Lower lobe of right lung (tissue), 2 donors: ENCODE results near the gene GALNT17. TPM values are rescaled to one million over a fixed set of nuclear protein-coding genes. Genes with fewer than 3 reads are reported as not detected.
"Not testable (repeated sequence)": the region's sequence is repeated elsewhere in the genome, so short reads cannot be mapped to it uniquely, and the experiment has no call there.

Experiments used
- ATAC-seq, 2 donors: fragments of 200-7000 bp; cut with Tn5 transposase; one replicate each; pipeline ENCODE4 v1.9.1; 2020 to 2022; ENCODE audit warnings: mild to moderate bottlenecking in 2 of 2, moderate library complexity in 2 of 2
- DNase-seq: peaks from one replicate; pipeline ENCODE4 v3.0.0-alpha.2; 2020
- H3K27ac ChIP-seq: fragments of 200-600 bp; one replicate; pipeline ENCODE4 v1.8.0; 2022
- H3K27me3 ChIP-seq: fragments of 200-600 bp; one replicate; pipeline ENCODE4 v1.8.0; 2022; ENCODE audit warnings: low read depth
- H3K36me3 ChIP-seq: fragments of 200-600 bp; one replicate; pipeline ENCODE4 v1.8.0; 2022; ENCODE audit warnings: mild to moderate bottlenecking
- H3K4me1 ChIP-seq: fragments of 200-600 bp; one replicate; pipeline ENCODE4 v1.8.0; 2022
- H3K4me3 ChIP-seq: fragments of 200-600 bp; one replicate; pipeline ENCODE4 v1.8.0; 2022; ENCODE audit warnings: mild to moderate bottlenecking
- H3K9me3 ChIP-seq: fragments of 200-600 bp; one replicate; pipeline ENCODE4 v1.8.0; 2022
- intact Hi-C: fragments of 100-400 bp; cut with DNase I; formaldehyde crosslinking; loops from one replicate; pipeline ENCODE4 v1.11.0; 2022
- total RNA-seq: library from RNA; stranded (reverse); fragmentation: NEBNext Ultra II Directional; extraction: Animal tissue kit (Norgen Biotek cat#: 25700); gene quantifications from one replicate; pipeline ENCODE4 v1.2.1, GENCODE V29; 2021
- TF ChIP-seq, protein P1 (sequence below): fragments of 200-600 bp; IDR thresholded peaks from one replicate; pipeline ENCODE4 v1.8.0; 2022; ENCODE audit warnings: antibody characterized with exemption, mild to moderate bottlenecking
- donor health status: DM: no; HTN: yes; CAD: no; lungs with severe emphysema.

Gene GALNT17
- total RNA-seq, 1 donor from 2014 or later: 6.6 TPM

DNA sequence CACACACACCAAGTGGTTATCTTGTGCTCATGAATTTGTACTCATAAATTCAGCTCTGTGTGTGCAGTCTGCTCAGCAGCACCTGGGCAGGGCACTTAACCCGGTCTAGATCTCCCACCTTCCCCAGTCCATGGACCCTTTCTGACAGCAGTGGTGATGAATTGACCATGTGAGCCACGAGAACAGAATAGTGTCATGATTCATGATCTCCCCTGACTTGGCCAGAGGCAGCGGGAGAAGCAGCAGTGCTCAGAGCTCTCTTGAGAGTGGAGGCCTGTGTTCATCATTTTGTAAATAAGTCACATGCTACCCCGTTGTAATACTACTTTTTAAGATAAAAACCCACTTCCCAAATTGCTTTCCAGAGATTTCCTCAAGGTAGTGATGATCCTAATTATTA, 74.2 kb downstream of the GALNT17 start:
- intact Hi-C loops: no loop called here
- ATAC-seq: no peak
- Histone ChIP-seq H3K9me3 (peaks cover 12% of the 10 kb centered on the region), H3K4me1 (no peaks in the 10 kb centered on the region), H3K27me3 (no peaks in the 10 kb centered on the region), H3K36me3 (no peaks in the 10 kb centered on the region), H3K4me3 (no peak overlapping the region), H3K27ac (no peak overlapping the region)
- TF ChIP-seq, protein P1, sequence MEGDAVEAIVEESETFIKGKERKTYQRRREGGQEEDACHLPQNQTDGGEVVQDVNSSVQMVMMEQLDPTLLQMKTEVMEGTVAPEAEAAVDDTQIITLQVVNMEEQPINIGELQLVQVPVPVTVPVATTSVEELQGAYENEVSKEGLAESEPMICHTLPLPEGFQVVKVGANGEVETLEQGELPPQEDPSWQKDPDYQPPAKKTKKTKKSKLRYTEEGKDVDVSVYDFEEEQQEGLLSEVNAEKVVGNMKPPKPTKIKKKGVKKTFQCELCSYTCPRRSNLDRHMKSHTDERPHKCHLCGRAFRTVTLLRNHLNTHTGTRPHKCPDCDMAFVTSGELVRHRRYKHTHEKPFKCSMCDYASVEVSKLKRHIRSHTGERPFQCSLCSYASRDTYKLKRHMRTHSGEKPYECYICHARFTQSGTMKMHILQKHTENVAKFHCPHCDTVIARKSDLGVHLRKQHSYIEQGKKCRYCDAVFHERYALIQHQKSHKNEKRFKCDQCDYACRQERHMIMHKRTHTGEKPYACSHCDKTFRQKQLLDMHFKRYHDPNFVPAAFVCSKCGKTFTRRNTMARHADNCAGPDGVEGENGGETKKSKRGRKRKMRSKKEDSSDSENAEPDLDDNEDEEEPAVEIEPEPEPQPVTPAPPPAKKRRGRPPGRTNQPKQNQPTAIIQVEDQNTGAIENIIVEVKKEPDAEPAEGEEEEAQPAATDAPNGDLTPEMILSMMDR: no peak
- DNase-seq: no peak

DNA sequence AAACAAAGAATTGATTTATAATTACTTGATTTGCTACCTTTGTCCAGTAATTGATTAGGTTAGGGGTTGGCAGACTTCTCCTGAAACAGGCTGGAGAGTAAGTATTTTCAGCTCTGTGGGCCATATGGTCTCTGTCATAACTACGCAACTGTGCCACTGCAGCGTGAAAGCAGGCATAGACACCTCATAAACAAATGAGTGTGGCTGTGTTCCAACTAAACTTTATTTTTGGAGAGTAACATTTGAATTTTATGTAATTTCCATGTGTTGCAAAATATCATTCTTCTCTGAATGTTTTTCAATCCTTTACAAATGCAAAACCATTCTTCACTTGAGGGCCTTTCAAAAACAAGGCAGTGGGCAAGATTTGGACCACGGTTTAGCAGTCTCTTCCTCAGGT, 76.9 kb downstream of the GALNT17 start:
- Histone ChIP-seq H3K27ac (no peak overlapping the region), H3K9me3 (peaks cover 7% of the 10 kb centered on the region), H3K4me1 (no peaks in the 10 kb centered on the region), H3K36me3 (no peaks in the 10 kb centered on the region), H3K27me3 (no peaks in the 10 kb centered on the region), H3K4me3 (no peak overlapping the region)
- TF ChIP-seq, protein P1: no peak
- ATAC-seq (no peak), DNase-seq (no peak)
- intact Hi-C loops: no loop called here

- not testable (repeated sequence) for DNase-seq, ATAC-seq
Measured at GRCh38 chr7:71209484-71209883, 77.5 kb downstream of the GALNT17 start.

DNA sequence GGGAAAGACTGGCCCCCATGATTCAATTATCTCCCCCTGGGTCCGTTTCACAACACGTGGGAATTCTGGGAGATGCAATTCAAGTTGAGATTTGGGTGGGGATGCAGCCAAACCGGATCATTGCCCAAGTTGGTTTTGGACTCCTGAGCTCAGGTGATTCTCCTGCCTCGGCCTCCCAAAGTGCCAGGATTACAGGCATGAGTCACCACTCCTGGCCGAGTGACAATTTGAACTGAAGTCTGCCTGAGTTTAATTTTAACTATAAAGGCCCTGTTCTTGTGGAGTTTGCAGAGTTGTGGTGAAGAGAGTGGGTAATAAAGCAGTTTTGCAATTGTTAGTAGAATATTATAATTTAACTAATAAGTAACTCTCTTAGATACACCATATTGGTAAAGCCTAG, 78.3 kb downstream of the GALNT17 start:
- H3K36me3 ChIP-seq: no peaks in the 10 kb centered on the region
- no peaks in the 10 kb centered on the region for H3K9me3 ChIP-seq
- no peak overlapping the region for H3K27ac ChIP-seq
- H3K27me3 ChIP-seq: no peaks in the 10 kb centered on the region
- TF ChIP-seq, protein P1: no peak
- ATAC-seq (no peak), DNase-seq (no peak)
- intact Hi-C loops: no loop called here
- H3K4me3 ChIP-seq: no peak overlapping the region
- no peaks in the 10 kb centered on the region for H3K4me1 ChIP-seq

More at GRCh38 chr7:71209484-71209883, 77.5 kb downstream of the GALNT17 start:
- H3K27ac ChIP-seq, H3K9me3 ChIP-seq, H3K27me3 ChIP-seq, H3K4me1 ChIP-seq, H3K36me3 ChIP-seq, H3K4me3 ChIP-seq, intact Hi-C loops: not testable (repeated sequence)

- ATAC-seq, H3K27me3 ChIP-seq, H3K36me3 ChIP-seq, H3K27ac ChIP-seq, H3K4me1 ChIP-seq, intact Hi-C loops, H3K4me3 ChIP-seq, DNase-seq, H3K9me3 ChIP-seq: not testable (repeated sequence)
Measured at GRCh38 chr7:71212433-71212832, 80.5 kb downstream of the GALNT17 start.

GRCh38 chr7:71216211-71216610, 84.3 kb downstream of the GALNT17 start:
- H3K4me1 ChIP-seq: no peaks in the 10 kb centered on the region
- ATAC-seq: no peak
- H3K9me3 ChIP-seq: peaks cover 12% of the 10 kb centered on the region
- no peak for DNase-seq
- H3K36me3 ChIP-seq: no peaks in the 10 kb centered on the region
- no peaks in the 10 kb centered on the region for H3K27me3 ChIP-seq
- intact Hi-C loops: no loop called here
- no peak overlapping the region for H3K4me3 ChIP-seq
- TF ChIP-seq, protein P1: no peak
- no peak overlapping the region for H3K27ac ChIP-seq

- H3K36me3 ChIP-seq: no peaks in the 10 kb centered on the region
- TF ChIP-seq, protein P1: no peak
- peak overlapping the region; percentile 31 for H3K27ac ChIP-seq
- H3K27me3 ChIP-seq: no peaks in the 10 kb centered on the region
- H3K4me1 ChIP-seq: no peaks in the 10 kb centered on the region
- peaks cover 13% of the 10 kb centered on the region for H3K9me3 ChIP-seq
- H3K4me3 ChIP-seq: no peak overlapping the region
- no peak for DNase-seq
- peak; percentile 45 to 79 for ATAC-seq
- intact Hi-C loops: no loop called here
Measured at GRCh38 chr7:71220210-71220695, 88.3 kb downstream of the GALNT17 start.
